Measurements from ENCODE around the gene TRIM66.

DNA sequence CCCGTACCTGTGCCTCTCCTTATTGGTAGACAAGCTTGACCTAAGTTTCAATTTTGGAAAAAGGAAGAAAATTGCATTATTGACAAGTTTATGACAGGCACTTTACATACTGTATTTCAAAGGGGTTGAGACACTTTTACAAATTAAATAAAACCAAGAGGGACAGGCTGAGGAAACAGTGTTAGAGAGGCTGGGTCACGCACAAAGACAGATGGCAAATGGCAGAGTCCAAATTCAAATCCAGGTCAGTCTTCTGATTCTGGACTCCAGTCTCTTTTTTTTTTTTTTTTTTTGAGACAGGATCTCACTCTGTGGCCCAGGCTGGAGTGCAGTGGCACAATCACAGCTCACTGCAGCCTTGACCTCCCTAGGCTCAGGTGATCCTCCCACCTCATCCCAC lies 10.1 kb downstream of the TRIM66 start:
- TF ChIP-seq, protein P1, sequence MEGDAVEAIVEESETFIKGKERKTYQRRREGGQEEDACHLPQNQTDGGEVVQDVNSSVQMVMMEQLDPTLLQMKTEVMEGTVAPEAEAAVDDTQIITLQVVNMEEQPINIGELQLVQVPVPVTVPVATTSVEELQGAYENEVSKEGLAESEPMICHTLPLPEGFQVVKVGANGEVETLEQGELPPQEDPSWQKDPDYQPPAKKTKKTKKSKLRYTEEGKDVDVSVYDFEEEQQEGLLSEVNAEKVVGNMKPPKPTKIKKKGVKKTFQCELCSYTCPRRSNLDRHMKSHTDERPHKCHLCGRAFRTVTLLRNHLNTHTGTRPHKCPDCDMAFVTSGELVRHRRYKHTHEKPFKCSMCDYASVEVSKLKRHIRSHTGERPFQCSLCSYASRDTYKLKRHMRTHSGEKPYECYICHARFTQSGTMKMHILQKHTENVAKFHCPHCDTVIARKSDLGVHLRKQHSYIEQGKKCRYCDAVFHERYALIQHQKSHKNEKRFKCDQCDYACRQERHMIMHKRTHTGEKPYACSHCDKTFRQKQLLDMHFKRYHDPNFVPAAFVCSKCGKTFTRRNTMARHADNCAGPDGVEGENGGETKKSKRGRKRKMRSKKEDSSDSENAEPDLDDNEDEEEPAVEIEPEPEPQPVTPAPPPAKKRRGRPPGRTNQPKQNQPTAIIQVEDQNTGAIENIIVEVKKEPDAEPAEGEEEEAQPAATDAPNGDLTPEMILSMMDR (IDR thresholded peaks at IDR 0.05), result no peak
- no peak for TF ChIP-seq EP300 (IDR thresholded peaks at IDR 0.05)
- no peak for TF ChIP-seq POLR2A (IDR thresholded peaks at IDR 0.05; ENCODE audit: low read depth)
